ENCODE results near the gene MRE11.

GRCh38 chr11:94533206-94533605 is 39.6 kb upstream of the MRE11 start:
- TF ChIP-seq POLR2AphosphoS2 (IDR thresholded peaks at IDR 0.05; ENCODE audit: low read length) (no peak), ZNF583 (CRISPR knock-in tag; IDR thresholded peaks at IDR 0.05) (no peak), POLR2A (conservative IDR thresholded peaks at IDR 0.05) (no peak), CTCF (IDR thresholded peaks at IDR 0.05 in 2 of 3, conservative IDR thresholded peaks at IDR 0.05 in 1 of 3; ENCODE audit: insufficient read depth in 2 of 3, low read depth in 1 of 3, low read length in 3 of 3) (no peak), TBL1XR1 (IDR thresholded peaks at IDR 0.05; ENCODE audit: low read length in 2 of 2) (no peak), ZC3H8 (IDR thresholded peaks at IDR 0.05) (no peak), CBFB (CRISPR knock-in tag; IDR thresholded peaks at IDR 0.05) (no peak), MAFK (IDR thresholded peaks at IDR 0.05; ENCODE audit: low read length) (no peak), CLOCK (CRISPR knock-in tag; IDR thresholded peaks at IDR 0.05; ENCODE audit: borderline replicate concordance) (no peak)

All from K562 (cell line).